MG63 (cell line): Measurements from ENCODE around the gene PRKCH. TPM values are rescaled to one million over a fixed set of nuclear protein-coding genes. Genes with fewer than 3 reads are reported as not detected.
"Not testable (repeated sequence)": the region's sequence is repeated elsewhere in the genome, so short reads cannot be mapped to it uniquely, and the experiment has no call there.

Source experiments
- DNase-seq: peaks from one replicate; pipeline ENCODE4 v3.0.0-alpha.2; 2020
- H3K27me3 ChIP-seq: fragments of 250-450 bp; sonication (Bioruptor Pico); 2 replicates; pipeline ENCODE4 v1.5.1; 2020; ENCODE audit warnings: mild to moderate bottlenecking, moderate library complexity
- H3K36me3 ChIP-seq: fragments of 250-450 bp; sonication (Bioruptor Pico); 2 replicates; pipeline ENCODE4 v1.5.1; 2020; ENCODE audit warnings: mild to moderate bottlenecking, moderate library complexity
- H3K4me3 ChIP-seq: fragments of 250-450 bp; sonication (Bioruptor Pico); 2 replicates; pipeline ENCODE4 v1.5.1; 2020; ENCODE audit warnings: mild to moderate bottlenecking, moderate library complexity
- H3K9me3 ChIP-seq: fragments of 250-450 bp; sonication (Bioruptor Pico); 2 replicates; pipeline ENCODE4 v1.5.1; 2020; ENCODE audit warnings: mild to moderate bottlenecking, moderate library complexity
- total RNA-seq: library from RNA; depleted of rRNA; stranded (reverse); fragments of >200 nt; shearing (Covaris generic); gene quantifications from 2 replicates; pipeline ENCODE4 v1.2.3, GENCODE V29; 2014; ENCODE audit warnings: low replicate concordance

Gene PRKCH
- total RNA-seq, 1 experiment from 2014 or later, result 6.0 TPM

DNA sequence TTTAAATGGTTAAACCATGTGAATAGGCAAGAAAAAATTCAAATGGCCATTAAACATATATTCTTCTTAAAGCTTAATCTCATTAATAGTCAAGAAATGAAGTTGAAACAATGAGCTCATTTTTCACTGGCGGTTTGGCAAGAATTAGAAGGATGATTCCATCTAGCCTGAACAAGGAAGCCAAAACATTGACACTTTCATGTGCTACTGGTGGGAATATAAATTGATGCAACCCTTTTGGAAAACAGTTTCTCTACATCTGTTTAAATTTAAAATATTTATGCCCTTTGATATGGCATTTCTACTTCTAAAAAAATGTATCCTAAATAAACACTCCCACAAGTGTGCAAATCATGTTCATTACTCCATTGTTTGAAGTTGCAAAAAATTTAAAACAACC lies 199.2 kb downstream of the PRKCH start:
- DNase-seq, result no peak
- Histone ChIP-seq H3K4me3 (no peak overlapping the region), H3K9me3 (no peaks in the 10 kb centered on the region), H3K36me3 (no peaks in the 10 kb centered on the region), H3K27me3 (no peaks in the 10 kb centered on the region)

DNA sequence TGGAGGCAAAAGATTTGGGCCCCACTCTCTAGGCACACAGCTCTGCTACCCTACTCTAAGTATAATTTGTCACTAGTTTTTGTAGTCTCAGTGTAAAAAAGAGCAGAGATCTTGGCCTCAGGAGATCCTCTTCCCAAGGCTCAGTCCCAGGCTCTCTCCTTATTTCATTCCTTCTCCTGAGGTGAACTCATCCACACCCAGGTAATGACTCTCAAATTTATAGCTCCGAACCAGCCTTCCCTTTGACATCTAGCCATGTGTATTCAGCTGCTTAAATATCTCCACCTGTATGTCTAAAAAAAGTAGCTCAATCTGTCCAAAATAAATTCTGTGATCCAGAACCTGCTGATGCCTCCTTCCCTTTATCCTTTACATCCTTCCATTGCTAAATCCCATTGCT lies 200.4 kb downstream of the PRKCH start:
- no peaks in the 10 kb centered on the region for H3K9me3 ChIP-seq
- no peaks in the 10 kb centered on the region for H3K27me3 ChIP-seq
- no peaks in the 10 kb centered on the region for H3K36me3 ChIP-seq
- DNase-seq, result no peak
- no peak overlapping the region for H3K4me3 ChIP-seq

DNA sequence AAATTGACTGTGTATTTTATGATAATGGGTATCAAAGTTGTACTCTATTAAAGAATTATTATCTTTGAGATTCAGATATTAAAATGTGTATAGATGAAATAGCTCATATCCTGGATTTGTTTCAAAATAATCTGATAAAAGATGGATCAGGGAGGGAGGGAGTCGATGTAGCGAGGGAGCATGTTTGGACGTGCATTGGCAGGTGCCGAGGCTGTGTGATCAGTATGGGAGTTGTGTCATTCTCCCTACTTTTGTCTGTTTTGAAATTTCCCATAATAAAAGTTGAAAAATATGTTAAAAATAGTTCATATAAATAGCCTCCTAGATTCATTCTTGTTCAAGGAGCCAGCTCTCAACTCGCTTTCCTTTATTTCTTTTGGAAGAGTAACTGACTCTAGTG lies 202.4 kb downstream of the PRKCH start:
- Histone ChIP-seq H3K4me3 (no peak overlapping the region), H3K9me3 (no peaks in the 10 kb centered on the region), H3K36me3 (no peaks in the 10 kb centered on the region), H3K27me3 (no peaks in the 10 kb centered on the region)
- no peak for DNase-seq

DNA sequence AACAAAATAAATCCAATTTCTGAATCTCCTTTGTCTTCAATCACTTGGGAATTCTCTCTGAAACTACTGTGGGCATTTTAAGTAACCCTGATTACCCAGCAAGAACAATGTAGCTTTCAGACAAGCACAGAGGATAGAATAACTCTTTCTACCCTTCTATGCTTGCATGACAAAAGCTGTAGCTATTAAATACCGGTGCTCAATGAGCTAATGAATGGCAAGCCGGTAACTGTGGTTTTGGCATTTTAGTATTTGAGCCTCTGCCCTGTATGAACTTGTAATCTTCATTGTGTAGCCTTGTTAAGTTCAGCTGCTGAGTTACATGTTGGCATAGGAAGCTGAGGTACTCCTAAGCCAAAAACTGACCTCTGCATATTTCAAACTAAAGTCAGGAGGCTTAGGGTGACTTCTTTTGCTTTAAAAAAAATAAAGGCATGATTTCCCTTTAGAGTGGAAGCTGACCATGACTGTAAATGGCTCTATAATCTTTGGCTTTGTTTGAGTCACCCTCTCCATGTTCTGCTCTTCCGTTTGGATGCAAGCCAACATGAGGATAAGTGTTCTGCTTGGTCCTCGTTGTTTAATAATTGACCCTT lies 202.9 kb downstream of the PRKCH start:
- no peaks in the 10 kb centered on the region for H3K36me3 ChIP-seq
- H3K9me3 ChIP-seq, result no peaks in the 10 kb centered on the region
- H3K27me3 ChIP-seq, result no peaks in the 10 kb centered on the region
- no peak overlapping the region for H3K4me3 ChIP-seq
- DNase-seq, result peak; percentile 53

DNA sequence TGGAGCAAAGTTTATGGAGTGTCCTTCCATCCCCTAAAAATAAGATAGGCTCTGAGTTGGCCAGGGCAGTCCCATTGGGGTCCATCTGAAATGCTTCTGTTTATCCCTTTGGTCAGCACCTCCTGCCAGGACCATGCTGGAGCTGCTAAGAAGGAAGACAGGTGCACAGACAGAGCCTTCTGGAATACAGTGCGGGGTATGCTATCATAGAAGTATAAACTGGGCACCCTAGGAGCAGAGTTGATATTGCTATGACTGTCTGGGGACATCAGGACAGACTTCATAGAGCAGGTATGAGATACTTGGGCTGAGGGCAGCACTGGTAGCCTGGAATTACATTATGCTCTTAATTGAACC lies 203.5 kb downstream of the PRKCH start:
- DNase-seq, result no peak

DNA sequence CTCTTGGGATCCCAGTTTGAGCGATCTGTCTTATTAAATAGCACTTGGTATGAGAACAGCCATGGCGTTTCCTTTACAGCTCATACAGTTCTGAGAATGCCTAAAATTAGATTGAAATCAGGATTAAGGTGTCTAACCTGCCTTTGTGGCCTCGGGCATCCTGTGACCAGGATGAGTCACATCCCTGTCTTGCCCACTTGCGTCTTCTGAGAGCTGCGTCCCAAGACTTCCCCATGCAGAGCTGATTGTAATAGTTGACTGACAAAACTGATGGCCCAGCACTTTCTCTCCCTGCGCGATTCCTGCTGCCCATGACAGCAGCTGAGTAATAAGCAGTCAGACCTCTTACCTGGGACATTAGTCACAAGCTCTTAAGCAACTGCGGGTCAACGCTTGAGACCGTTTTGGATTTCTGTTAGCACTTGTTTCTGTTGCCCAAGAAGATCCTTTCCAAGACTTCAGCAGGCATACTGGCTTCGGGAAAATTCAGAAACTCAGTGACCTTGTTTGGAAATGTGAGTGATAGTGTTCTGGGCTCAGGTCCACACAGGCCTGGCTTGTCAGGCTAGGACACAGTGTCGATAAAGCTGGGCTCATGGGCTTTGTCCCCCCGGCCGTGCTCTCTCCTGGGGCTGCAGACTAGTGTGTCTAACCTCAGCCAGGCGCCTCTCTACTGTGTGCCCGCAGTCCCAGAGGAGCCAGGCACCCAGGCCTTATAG lies 204.1 kb downstream of the PRKCH start:
- DNase-seq, result no peak
- no peaks in the 10 kb centered on the region for H3K36me3 ChIP-seq
- H3K4me3 ChIP-seq, result no peak overlapping the region
- H3K27me3 ChIP-seq, result no peaks in the 10 kb centered on the region
- H3K9me3 ChIP-seq, result no peaks in the 10 kb centered on the region

More for the DNA sequence above, 203.5 kb downstream of the PRKCH start:
- Histone ChIP-seq H3K27me3 (no peaks in the 10 kb centered on the region), H3K4me3 (no peak overlapping the region), H3K36me3 (no peaks in the 10 kb centered on the region), H3K9me3 (no peaks in the 10 kb centered on the region)

DNA sequence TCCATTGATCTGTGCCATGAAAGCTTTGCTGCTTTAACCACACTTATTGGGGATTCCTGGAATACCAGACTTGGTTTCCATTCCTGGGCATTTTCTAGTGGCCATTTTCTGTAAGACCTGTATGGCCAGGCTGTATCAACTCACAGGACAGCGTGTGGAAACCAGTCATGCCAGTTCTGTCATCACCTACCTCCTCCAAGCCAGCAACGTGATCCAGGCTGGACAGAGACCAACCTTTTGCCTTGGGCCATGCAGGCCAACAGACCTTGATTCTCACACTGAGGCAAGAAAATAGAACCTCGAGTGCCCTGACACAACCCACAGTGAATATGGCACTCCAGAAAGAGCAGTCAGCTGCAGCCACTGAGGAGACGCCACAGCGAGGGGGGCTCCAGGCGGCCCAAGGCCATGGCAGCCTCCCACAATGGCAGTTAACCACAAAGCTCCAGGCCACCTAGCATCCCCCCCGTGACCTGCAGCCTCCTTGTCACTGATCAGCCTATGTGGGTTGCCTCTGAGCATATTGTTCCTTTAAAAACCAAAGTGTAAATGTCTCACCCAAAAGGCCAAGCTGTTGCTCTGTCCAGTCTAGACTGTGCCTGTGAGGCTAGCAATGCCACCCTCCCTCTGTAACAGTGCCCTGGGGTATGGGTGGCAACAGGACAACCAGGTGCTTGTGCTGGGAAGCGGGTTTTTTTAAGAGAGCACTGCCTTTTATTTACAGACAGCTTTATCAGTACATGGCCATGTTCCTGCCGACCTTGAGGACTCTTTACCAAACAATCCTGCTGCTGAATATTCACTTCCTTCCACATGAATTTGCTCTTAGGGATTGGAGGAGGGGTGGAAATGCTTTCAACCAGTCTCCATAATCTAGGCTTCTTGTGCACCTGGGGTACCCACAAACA lies 205.3 kb downstream of the PRKCH start:
- no peaks in the 10 kb centered on the region for H3K36me3 ChIP-seq
- no peaks in the 10 kb centered on the region for H3K9me3 ChIP-seq
- H3K4me3 ChIP-seq, result no peak overlapping the region
- H3K27me3 ChIP-seq, result no peaks in the 10 kb centered on the region
- no peak for DNase-seq

DNA sequence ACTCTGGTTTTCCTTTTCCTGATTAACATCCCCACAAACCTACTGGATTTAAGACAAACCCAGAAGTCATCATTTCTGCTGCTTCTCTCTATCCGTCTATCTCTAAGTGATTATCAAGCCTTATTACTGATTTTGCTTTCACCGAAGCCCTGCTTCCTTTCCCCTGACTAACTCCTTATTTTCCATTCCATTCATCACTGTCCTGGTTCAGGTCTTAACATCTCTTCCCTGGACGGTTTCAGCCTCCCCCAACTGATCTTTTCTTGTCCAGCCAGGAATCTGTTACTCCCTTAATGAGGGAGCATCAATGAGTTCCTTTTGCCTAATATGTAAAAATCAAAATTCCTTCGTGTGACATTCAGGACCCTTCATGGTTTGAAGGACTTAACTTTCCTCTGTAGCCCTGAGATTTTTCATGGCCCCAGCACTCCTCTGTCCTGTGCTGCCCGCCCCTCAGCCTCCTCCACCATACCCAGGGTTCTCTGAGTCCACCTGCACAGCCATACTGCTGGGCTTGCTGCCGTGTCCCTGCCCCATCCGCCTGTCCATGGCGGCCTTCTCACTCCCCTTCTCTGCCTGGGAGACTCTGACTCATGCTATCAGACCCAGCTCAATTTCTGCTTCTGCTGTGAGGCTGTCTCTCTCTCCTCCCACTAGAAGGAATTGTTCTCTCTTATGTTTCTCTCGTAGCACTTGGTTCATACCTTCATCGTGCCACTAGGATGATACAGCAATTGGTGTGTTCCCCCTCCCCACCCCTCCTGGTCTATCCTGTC lies 206.1 kb downstream of the PRKCH start:
- H3K36me3 ChIP-seq, result no peaks in the 10 kb centered on the region
- H3K9me3 ChIP-seq, result no peaks in the 10 kb centered on the region
- H3K4me3 ChIP-seq, result no peak overlapping the region
- H3K27me3 ChIP-seq, result no peaks in the 10 kb centered on the region
- no peak for DNase-seq

DNA sequence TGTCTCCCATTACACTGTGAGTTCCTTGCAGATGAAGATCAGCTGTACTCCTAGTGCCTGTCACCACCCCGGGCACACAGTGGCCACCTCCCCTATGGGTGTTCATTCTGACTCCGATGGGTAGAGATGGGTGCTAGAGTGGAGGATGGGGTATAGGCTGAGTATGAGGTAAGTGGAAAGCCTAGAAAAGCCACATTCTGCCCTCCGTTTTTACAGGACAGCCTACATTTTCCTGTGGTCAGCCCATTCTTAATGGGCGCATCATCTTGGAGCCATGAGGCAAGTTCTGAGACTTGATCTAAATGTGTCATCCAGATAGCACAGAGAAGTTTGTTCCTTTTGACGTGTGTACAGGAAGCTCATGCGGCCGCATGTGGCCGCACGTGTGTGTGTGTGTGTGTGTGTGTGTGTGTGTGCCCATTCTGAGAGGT lies 207.2 kb downstream of the PRKCH start:
- DNase-seq, result no peak
- Histone ChIP-seq H3K36me3 (no peaks in the 10 kb centered on the region), H3K9me3 (no peaks in the 10 kb centered on the region), H3K4me3 (no peak overlapping the region), H3K27me3 (no peaks in the 10 kb centered on the region)

DNA sequence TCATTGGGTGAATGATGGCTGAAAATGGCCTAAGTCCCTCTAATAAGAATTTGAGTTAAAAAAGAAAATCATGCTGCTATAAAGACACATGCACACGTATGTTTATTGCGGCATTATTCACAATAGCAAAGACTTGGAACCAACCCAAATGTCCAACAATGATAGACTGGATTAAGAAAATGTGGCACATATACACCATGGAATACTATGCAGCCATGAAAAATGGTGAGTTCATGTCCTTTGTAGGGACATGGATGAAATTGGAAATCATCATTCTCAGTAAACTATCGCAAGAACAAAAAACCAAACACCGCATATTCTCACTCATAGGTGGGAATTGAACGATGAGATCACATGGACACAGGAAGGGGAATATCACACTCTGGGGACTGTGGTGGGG lies 208.0 kb downstream of the PRKCH start:
- H3K4me3 ChIP-seq, H3K36me3 ChIP-seq, H3K9me3 ChIP-seq, H3K27me3 ChIP-seq, DNase-seq: not testable (repeated sequence)

DNA sequence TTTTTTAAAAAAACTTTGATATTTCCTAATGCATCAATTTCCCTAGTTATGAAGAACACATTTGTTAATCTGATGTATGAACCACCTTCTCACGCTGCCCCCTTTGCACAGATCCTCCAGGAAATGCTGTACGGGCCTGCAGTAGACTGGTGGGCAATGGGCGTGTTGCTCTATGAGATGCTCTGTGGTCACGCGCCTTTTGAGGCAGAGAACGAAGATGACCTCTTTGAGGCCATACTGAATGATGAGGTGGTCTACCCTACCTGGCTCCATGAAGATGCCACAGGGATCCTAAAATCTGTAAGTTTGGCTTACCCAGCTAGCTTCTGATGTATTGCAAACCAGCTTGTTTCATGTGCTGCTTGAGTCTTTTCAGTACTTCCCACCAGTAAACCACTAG lies 208.9 kb downstream of the PRKCH start:
- no peaks in the 10 kb centered on the region for H3K27me3 ChIP-seq
- H3K9me3 ChIP-seq, result no peaks in the 10 kb centered on the region
- no peak for DNase-seq
- no peaks in the 10 kb centered on the region for H3K36me3 ChIP-seq
- H3K4me3 ChIP-seq, result no peak overlapping the region

DNA sequence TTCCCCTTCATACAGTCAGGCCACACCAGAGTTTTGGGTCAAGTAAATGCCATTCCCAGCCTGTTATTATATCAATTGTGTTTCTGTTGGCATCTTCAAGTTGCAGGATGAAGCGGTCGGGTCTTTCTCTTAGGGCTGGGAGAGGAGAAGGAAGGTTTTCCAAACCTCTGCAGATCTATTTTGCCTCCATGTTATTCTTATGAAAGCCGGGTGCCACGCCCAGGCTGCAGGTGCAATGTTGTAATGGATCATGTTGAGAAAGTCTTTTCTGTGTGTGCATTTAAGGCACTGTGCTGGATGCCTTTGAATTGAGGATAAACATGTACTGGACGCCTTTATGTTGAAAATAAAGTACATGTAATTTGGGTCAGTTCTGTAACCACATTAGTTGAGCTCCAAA lies 209.5 kb downstream of the PRKCH start:
- no peaks in the 10 kb centered on the region for H3K27me3 ChIP-seq
- H3K9me3 ChIP-seq, result no peaks in the 10 kb centered on the region
- H3K36me3 ChIP-seq, result no peaks in the 10 kb centered on the region
- DNase-seq, result no peak
- H3K4me3 ChIP-seq, result no peak overlapping the region

DNA sequence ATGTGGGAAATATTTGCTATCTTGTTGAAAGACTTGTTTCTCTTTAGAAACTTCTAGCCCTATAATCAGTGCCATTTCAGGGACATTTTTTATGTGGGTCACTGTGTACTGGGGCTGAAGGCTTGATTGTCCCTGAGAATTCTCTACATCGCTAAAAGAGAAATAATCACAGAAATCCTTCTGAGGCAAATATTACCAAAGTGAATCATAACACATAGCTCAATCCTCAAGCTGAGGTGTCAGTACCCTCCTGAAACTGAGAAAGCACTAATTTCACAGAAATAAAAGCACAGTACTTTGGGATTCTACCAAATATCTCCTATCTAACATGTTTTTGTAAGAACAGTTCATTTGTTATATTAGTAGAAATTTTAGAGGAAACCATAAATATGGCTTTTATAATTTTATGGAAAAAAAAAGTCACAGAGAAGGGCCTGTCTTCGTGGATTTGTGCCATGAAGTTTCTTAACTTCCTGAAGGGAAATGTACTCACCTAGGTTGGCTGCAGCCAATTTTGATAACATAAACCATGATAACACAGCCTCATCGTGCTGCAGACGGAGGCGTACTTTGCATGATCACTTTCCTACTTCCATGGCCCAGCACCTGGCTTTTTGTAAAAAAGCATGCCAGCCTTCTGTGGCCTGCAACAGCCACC lies 210.2 kb downstream of the PRKCH start:
- no peak for DNase-seq
- H3K36me3 ChIP-seq, result no peaks in the 10 kb centered on the region
- H3K27me3 ChIP-seq, result no peaks in the 10 kb centered on the region
- no peaks in the 10 kb centered on the region for H3K9me3 ChIP-seq
- H3K4me3 ChIP-seq, result no peak overlapping the region

DNA sequence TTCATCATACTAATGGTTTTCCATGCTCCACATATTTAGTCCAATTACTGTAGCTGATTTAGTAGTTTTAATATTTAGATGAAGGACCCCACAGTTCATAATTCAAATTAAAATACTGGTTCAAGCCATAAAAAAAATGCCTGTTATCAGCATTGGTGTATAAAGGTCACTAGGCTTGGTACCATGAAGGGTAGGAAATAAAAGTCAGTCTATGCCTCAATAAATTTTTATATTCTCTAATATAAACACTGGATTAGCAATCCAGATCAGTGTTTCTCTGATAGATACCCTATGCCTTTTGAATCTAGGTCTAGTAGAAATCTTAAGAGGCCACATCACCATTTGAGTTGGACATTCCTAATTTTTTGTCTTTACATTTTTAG lies 210.7 kb downstream of the PRKCH start:
- Histone ChIP-seq H3K27me3 (no peaks in the 10 kb centered on the region), H3K4me3 (no peak overlapping the region), H3K9me3 (no peaks in the 10 kb centered on the region), H3K36me3 (no peaks in the 10 kb centered on the region)
- DNase-seq, result no peak

DNA sequence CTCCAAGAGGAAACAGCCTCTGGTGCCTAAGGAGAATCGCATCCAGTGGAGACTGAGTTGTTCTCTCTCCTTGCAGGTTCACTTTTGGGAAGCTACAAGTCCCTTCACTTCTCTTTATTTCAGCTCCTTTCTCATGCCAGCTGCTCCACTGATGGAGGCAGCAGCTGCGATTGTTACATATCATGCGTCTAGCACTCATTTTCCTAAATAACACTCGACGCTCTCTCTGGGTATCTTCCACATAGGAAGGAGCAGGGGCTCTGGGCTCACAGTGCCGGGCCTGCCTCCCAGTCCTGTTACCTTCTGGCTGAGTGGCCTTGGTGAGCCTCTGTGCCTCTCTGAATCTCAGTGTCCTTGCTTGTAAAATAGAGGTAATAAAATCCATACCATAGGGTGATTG lies 211.4 kb downstream of the PRKCH start:
- no peaks in the 10 kb centered on the region for H3K9me3 ChIP-seq
- no peak overlapping the region for H3K4me3 ChIP-seq
- H3K27me3 ChIP-seq, result no peaks in the 10 kb centered on the region

DNA sequence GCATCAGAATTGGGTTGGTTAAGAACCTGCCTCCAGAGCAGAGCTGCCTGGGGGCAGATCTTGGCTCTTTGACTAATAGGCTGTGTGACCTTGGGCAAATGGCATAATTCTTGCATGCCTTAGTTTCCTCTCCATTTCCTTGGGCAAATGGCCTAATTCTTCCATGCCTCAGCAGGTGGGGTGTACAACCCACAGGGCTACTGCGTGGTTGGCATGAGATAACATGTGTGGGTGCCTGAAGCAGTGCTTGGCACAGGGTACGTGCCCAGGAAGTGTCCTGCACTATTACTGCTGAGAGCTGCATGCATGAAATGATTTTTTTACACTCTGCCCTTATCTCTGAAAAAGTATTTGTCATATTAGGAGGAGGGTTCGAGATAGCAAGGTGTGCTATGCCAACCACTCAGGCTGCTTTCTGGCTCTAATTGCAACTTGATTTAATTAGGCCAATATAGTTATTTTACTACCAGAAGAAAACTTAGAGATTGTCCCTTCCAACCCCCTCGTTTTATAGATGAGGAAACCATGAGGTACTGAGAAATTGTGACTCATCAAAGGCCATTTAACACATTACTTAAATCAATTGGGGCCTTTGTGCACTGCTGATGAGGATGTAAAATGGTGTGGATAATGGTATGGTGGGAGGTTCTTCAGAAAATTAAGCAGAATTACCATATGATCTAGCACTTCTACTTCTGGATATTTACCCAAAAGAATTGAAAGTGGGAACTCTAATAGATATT lies 212.3 kb downstream of the PRKCH start:
- no peak for DNase-seq
- Histone ChIP-seq H3K9me3 (no peaks in the 10 kb centered on the region), H3K4me3 (no peak overlapping the region)

More for the DNA sequence above, 211.4 kb downstream of the PRKCH start:
- no peak for DNase-seq
- H3K36me3 ChIP-seq, result no peaks in the 10 kb centered on the region

More for the DNA sequence above, 212.3 kb downstream of the PRKCH start:
- Histone ChIP-seq H3K36me3 (no peaks in the 10 kb centered on the region), H3K27me3 (no peaks in the 10 kb centered on the region)
